HG03432 (cell line): ENCODE data around the gene TNFSF12.

Experiments used
- ATAC-seq: cut with Tn5 transposase; IDR thresholded peaks from one replicate; pipeline ENCODE4 v1.9.1; 2021; ENCODE audit warnings: mild to moderate bottlenecking, moderate library complexity; ENCODE audit not compliant: unreplicated experiment

The TNFSF12 gene, protein sequence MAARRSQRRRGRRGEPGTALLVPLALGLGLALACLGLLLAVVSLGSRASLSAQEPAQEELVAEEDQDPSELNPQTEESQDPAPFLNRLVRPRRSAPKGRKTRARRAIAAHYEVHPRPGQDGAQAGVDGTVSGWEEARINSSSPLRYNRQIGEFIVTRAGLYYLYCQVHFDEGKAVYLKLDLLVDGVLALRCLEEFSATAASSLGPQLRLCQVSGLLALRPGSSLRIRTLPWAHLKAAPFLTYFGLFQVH

DNA sequence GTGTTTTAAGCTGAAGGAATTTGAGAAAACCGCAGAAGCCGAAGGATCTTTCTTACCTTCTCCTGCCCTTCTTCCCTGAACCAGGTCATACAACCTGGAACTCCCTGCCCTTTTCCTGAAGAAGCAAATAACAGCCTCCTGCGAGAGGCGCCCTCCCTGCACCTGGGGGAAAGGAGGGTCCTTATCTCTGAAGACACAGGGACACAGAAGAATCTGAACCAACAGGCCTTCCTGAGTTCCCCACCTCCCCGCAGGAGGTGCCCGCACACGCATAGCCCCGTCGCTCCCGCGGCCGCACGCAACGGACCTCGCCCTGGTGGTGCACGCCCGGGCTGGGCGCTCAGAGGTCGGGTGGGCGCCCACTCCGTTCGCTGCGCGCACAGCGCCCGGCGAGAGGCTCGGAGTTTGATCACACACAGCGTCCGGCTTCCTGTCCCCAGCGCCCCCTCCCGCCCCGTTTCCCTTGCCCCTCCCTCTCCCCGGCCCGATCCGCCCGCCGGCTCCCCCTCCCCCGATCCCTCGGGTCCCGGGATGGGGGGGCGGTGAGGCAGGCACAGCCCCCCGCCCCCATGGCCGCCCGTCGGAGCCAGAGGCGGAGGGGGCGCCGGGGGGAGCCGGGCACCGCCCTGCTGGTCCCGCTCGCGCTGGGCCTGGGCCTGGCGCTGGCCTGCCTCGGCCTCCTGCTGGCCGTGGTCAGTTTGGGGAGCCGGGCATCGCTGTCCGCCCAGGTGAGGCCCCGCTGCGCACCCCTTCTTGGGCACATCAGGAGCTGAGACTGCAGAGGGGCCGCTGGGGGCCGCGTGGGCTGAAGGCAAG is at the start of gene TNFSF12:
TSS of gene TNFSF12 (plus strand) at position 474 of the 816 bp plus-strand sequence. CDS start at position 570, 96 bp downstream.
- ATAC-seq: no peak

DNA sequence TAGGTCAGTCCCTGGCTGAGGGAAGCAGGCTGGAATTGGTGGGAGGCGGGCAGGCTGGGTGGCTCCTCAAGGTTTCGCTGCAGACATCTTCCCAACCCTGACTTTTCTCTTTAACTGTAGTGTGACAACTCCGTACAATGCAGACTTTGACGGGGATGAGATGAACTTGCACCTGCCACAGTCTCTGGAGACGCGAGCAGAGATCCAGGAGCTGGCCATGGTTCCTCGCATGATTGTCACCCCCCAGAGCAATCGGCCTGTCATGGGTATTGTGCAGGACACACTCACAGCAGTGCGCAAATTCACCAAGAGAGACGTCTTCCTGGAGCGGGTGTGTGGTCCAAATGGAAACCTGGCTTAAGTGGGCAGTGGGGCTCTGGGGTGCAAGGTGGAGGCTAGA is 49.7 kb upstream of the TNFSF12 start:
- ATAC-seq: no peak

DNA sequence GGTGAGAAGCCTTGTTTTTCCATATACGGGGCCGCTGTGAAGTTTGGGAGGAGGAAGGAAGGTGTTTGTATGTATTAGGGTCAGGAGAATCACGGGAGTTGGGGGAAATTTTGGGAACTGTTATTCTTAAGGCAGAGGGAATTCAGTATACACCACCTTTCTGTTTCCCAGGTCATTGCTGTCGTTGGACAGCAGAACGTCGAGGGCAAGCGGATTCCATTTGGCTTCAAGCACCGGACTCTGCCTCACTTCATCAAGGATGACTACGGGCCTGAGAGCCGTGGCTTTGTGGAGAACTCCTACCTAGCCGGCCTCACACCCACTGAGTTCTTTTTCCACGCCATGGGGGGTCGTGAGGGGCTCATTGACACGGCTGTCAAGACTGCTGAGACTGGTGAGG is 47.1 kb upstream of the TNFSF12 start:
- no peak for ATAC-seq

DNA sequence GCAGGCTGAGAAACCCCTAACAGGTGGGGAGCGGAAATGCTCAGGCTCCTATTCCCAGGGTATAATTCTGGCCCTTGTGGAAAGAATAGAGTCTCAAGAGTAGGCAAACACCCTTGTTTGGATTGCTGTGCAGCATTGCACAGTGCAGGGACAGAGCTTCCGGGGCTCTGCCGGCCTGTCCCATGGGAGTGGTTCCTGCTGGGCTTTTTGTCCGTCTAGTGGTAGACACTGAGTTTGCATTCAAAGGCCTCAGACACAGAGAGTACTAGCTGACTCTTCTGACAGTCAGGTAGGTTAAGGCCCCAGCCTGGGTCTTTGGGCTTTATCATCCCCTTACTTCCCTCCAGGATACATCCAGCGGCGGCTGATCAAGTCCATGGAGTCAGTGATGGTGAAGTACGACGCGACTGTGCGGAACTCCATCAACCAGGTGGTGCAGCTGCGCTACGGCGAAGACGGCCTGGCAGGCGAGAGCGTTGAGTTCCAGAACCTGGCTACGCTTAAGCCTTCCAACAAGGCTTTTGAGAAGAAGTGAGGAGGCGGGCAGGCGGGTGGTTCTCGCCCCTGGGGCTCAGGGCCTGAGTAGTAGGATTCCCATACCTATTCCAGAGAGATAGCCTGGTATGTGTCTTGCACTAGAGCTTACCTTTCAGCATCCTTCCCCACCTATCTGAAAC is 46.5 kb upstream of the TNFSF12 start:
- no peak for ATAC-seq

DNA sequence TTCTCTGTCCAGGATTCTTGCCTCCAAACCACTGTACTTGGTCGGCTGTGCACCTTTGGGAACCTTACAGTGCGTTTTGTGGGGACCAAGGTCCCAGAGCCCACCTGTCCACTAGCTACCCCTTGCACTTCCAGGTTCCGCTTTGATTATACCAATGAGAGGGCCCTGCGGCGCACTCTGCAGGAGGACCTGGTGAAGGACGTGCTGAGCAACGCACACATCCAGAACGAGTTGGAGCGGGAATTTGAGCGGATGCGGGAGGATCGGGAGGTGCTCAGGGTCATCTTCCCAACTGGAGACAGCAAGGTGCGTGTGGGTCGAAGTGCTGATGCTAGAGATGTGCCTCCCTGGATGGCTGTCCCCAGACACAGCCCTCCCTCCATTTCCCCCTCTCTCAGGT is 45.9 kb upstream of the TNFSF12 start:
- ATAC-seq: no peak

DNA sequence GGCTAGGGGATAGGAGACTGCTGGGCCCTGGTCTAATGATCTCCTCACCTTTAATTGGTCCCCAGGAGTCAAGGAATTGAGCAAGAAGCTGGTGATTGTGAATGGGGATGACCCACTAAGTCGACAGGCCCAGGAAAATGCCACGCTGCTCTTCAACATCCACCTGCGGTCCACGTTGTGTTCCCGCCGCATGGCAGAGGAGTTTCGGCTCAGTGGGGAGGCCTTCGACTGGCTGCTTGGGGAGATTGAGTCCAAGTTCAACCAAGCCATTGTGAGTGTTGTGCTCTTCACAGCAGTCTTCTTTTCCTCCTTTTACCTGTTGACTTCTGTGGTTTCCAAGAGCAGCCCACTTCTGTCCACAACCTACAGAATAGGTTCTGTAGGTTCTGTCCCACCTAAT is 45.3 kb upstream of the TNFSF12 start:
- ATAC-seq: no peak

DNA sequence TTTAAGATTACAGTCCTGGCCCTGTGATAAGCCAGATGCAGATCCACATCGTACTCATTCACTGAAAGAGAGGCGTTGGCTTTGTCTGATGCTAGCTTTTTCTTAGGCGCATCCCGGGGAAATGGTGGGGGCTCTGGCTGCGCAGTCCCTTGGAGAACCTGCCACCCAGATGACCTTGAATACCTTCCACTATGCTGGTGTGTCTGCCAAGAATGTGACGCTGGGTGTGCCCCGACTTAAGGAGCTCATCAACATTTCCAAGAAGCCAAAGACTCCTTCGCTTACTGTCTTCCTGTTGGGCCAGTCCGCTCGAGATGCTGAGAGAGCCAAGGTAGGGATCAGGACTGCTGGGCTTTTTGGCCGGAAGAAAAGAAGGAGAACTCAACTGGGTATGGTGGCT is 40.7 kb upstream of the TNFSF12 start:
- no peak for ATAC-seq

DNA sequence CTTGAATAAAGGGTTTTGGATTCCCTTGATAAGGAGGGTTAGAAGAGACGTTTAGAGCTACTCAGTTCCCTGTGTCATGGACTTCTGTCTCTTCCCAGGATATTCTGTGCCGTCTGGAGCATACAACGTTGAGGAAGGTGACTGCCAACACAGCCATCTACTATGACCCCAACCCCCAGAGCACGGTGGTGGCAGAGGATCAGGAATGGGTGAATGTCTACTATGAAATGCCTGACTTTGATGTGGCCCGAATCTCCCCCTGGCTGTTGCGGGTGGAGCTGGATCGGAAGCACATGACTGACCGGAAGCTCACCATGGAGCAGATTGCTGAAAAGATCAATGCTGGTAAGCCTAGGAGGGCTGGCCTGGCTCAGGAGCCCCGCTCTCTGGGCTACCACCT is 40.0 kb upstream of the TNFSF12 start:
- ATAC-seq: no peak

DNA sequence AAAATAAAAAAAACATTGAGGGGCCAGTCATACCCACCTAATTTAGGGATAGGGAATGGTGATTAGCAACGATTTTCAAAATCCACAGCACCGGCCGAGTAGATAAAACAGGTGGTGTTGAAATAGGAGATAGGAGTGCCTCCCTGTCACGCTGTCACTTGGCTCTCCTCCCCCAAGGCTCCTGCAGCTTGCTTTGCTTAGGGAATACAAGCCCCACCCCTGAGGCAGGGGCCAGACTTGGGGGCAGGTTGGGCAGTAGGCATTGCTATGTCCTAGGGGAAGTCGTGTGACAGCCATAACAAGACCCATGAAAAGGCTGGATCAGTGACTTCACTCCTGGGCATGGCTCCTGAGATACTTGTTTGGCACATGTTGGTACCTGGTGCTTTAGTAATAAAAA is 38.9 kb upstream of the TNFSF12 start:
- ATAC-seq: no peak

DNA sequence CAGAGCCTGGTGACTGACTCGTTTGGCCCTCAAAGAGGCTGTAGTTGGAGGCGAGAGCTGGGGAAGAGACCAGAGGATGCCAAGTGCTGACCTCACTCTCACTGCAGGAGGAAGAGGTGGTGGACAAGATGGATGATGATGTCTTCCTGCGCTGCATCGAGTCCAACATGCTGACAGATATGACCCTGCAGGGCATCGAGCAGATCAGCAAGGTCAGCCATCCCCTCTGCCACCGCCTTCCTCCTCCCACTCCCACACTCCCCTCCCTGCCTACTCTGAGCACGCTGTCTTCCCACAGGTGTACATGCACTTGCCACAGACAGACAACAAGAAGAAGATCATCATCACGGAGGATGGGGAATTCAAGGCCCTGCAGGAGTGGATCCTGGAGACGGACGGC is 37.8 kb upstream of the TNFSF12 start:
- no peak for ATAC-seq

DNA sequence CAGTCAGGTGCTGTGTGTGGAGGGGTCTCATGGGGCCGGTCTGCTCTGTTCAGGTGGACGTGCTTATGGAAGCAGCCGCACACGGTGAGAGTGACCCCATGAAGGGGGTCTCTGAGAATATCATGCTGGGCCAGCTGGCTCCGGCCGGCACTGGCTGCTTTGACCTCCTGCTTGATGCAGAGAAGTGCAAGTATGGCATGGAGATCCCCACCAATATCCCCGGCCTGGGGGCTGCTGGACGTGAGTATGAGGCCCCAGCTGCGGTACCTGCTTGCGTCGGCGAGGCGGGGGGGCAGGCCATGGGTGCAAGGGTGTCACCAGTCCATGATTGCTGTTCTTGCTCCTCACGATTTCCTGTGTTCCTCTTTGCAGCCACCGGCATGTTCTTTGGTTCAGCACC is 36.8 kb upstream of the TNFSF12 start:
- no peak for ATAC-seq

DNA sequence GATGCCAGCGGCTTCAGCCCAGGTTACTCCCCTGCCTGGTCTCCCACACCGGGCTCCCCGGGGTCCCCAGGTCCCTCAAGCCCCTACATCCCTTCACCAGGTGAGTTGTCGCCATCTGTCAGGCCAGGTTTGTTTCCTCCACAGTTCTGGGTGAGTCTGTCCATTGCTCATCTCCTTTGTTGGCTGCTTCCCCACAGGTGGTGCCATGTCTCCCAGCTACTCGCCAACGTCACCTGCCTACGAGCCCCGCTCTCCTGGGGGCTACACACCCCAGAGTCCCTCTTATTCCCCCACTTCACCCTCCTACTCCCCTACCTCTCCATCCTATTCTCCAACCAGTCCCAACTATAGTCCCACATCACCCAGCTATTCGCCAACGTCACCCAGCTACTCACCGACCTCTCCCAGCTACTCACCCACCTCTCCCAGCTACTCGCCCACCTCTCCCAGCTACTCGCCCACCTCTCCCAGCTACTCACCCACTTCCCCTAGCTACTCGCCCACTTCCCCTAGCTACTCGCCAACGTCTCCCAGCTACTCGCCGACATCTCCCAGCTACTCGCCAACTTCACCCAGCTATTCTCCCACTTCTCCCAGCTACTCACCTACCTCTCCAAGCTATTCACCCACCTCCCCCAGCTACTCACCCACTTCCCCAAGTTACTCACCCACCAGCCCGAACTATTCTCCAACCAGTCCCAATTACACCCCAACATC is 35.9 kb upstream of the TNFSF12 start:
- no peak for ATAC-seq

DNA sequence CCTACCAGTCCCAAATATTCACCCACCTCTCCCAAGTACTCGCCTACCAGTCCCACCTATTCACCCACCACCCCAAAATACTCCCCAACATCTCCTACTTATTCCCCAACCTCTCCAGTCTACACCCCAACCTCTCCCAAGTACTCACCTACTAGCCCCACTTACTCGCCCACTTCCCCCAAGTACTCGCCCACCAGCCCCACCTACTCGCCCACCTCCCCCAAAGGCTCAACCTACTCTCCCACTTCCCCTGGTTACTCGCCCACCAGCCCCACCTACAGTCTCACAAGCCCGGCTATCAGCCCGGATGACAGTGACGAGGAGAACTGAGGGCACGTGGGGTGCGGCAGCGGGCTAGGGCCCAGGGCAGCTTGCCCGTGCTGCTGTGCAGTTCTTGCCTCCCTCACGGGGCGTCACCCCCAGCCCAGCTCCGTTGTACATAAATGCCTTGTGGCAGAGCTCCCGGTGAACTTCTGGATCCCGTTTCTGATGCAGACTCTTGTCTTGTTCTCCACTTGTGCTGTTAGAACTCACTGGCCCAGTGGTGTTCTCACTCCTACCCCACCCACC is 34.9 kb upstream of the TNFSF12 start:
- no peak for ATAC-seq

DNA sequence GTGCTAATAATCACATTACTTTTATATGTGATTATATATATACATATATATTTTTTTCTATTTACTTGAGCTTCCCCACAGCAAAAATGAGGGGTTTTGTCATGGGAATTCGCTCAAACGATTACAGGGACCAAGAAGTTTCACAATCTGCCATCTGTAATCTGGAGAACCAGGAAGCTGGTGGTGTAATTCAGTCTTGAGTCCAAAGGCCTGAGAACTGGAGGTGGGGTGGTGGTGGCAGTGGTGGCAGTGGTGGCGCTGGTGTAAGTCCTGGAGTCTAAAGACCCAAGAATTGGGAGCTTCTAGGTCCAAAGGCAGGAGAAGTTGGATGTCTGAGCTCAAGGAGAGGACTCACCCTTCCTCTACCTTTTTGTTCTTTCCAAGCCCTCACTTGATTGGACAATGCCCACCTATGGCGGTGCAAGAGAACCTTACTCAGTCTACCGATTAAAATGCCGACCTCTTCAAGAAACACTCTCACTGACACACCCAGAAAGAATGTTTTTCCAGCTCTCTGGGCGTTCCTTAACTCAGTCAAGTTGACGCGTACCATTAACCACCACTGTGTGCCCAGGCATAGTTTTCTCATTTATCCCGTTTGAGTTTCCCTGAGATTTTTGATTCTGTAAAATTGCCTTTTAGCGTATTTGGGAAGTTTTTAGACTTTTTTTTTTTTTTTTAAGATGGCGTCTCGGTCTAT is 32.8 kb upstream of the TNFSF12 start:
- no peak for ATAC-seq

DNA sequence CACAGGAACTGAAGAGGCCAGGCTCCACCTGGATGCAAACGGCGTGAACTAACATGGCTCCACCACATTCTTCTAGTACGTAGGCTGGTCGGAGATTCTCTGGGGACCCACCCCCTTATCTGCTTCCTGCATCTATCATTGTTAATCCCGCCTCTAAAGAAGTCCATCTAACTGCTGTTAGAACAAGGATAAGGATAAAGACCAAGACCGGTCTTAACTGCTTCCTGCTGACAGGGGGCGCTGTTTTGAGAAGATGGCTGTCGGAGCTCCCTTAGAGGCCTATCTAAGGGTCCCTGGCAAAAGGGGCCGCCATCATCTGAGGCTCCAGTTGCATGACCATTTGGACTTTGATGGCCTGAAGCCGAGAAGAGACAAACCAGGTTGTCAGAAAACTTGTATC is 25.8 kb upstream of the TNFSF12 start:
- no peak for ATAC-seq

DNA sequence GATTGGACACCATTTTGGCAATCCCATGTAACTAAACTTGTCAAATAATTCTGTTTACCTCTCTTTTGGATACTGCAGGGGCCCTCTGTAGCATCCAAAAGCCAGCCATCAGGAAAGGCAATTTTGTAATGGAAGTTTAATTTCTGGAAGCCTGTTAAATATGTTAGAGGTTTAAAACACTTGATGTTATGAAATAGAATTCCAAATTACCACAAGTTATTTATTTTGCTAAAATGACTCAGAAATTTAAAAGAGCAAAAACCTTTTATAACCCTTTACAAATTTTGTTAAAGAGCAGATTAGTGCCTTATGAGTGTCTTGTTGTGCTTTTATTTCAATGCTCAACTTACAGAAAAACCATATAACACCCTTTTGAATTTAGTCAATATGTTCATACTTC is 20.0 kb upstream of the TNFSF12 start:
- no peak for ATAC-seq

DNA sequence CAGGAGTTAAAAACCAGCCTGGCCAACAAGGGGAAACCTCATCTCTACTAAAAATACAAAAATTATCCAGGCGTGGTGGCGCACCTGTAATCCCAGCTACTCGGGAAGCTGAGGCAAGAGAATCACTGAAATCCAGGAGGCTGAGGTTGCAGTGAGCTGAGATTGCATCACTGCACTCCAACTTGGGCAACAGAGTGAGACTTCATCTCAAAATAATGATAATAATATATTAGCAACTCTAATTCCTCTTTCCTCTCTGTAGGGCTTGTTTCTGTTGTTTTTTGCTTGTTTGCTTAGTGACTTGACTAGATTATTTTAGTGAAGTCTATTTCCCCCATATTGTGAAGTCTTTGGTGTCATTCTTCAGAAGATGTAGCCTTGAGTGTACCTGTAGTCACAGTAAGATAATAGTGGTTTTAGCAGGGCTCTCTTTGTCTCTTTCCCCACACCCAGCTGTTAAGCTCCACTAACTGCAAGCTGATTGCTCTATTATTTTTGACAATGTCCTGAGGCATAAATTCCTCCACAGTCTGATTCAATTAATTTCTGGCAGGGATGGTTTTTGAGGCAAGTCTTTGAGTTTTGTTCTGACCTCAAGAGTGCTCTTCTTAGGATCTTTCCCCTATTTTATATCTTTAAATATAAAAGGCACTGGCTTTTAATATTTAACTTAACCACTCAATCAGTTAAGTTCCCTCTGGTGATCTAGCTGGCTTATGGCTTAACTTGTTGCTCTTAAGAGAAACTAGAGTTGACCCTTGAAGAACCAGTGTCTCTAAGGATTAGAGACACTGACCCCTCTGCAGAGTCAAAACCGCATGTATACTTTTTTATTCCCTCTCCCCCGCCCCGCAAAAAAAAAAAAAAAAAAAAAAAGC is 18.6 kb upstream of the TNFSF12 start:
- no peak for ATAC-seq

DNA sequence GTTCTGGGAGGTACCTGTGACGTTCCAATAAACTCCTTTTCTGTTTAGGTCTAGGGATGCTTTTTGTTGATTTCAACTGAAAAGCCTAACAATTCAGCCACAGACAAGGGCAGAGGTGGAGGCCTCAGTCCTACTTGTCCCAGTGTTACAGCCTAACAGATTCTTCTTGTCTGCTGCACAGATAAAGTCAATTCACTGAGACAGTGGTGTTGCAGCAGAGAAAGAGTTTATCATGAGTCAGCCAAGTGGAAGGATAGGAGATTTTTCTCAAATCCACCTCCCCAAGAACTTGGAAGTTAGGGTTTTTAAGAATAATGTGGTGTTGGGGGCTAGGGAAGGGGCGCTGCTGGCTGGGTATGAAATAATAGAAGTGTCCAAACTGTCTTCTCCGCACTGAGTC is 10.8 kb upstream of the TNFSF12 start:
- no peak for ATAC-seq

DNA sequence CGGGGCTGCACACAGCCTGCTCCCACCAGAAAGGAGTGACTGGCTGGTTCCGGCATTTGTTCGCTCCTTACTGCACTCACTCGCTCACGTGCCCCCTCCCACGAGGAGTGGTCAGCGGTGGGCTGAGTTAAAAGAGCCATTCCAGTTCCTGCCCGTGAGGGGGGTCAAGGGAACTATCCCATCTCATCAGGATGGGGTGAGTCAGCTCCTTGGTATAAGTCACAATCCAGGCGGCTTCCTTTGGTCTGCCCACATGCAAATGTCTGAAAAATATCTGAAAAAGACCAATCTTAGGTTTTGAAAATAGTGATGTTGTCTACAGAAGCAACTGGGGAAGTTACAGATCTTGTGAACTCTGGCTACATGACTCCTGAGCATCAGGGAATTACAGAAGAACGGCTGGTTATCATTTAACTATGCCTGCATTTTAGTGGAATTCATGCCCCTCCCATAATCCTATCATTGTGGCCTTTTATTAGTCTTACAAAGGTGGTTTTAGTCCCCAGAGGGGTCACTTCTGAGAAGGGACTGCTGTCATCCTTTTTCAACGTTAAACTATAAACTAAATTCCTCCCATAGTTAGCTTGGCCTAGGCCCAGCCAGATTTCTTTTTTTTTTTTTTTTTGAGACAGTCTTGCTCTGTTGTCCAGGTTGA is 9.8 kb upstream of the TNFSF12 start:
- ATAC-seq: no peak
